ENCODE results near the gene ARPC4.

Gene ARPC4

GRCh38 chr3:9809615-9810432, 16.9 kb downstream of the ARPC4 start, which contains the start of gene TTLL3:
Gene TTLL3, plus strand, starts transcription at chr3:9810262. Its CDS starts 400 bp downstream, at chr3:9810662.
- Mint-ChIP-seq H3K4me1 (ENCODE audit: low read depth) (peaks cover 28% of the 10 kb centered on the region), H3K4me3 (peak within 1 kb of the TSS; percentile 86), H3K27ac (peak within 1 kb of the TSS; percentile 94)

GRCh38 chr3:9810433-9810770, 17.5 kb downstream of the ARPC4 start:
- Mint-ChIP-seq H3K4me1 (ENCODE audit: low read depth) (peaks cover 28% of the 10 kb centered on the region), H3K27me3 (ENCODE audit: low read depth) (no peaks in the 10 kb centered on the region), H3K36me3 (ENCODE audit: low read depth) (peaks cover 47% of the 10 kb centered on the region), H3K4me3 (peak overlapping the region; percentile 14), H3K9me3 (no peaks in the 10 kb centered on the region), H3K27ac (peak overlapping the region; percentile 33)
- DNase-seq (ENCODE audit: low spot score), result no peak

More at GRCh38 chr3:9809615-9810432, 16.9 kb downstream of the ARPC4 start, which contains the start of gene TTLL3:
- Mint-ChIP-seq H3K27me3 (ENCODE audit: low read depth) (no peaks in the 10 kb centered on the region), H3K36me3 (ENCODE audit: low read depth) (peaks cover 52% of the 10 kb centered on the region), H3K9me3 (no peaks in the 10 kb centered on the region)
- peak; percentile 10 for DNase-seq (ENCODE audit: low spot score)

- Mint-ChIP-seq H3K27me3 (ENCODE audit: low read depth) (no peaks in the 10 kb centered on the region), H3K4me1 (ENCODE audit: low read depth) (peaks cover 28% of the 10 kb centered on the region), H3K36me3 (ENCODE audit: low read depth) (peaks cover 44% of the 10 kb centered on the region), H3K27ac (peak overlapping the region; percentile 33), H3K4me3 (peak overlapping the region; percentile 14), H3K9me3 (no peaks in the 10 kb centered on the region)
- no peak for DNase-seq (ENCODE audit: low spot score)
Measured at GRCh38 chr3:9810846-9811245, 18.0 kb downstream of the ARPC4 start.

- H3K9me3 Mint-ChIP-seq, result no peaks in the 10 kb centered on the region
- peaks cover 22% of the 10 kb centered on the region for H3K4me1 Mint-ChIP-seq (ENCODE audit: low read depth)
- no peak overlapping the region for H3K4me3 Mint-ChIP-seq
- H3K27me3 Mint-ChIP-seq (ENCODE audit: low read depth), result no peaks in the 10 kb centered on the region
- H3K27ac Mint-ChIP-seq, result no peak overlapping the region
- no peak for DNase-seq (ENCODE audit: low spot score)
- peaks cover 28% of the 10 kb centered on the region for H3K36me3 Mint-ChIP-seq (ENCODE audit: low read depth)
Measured at GRCh38 chr3:9812870-9813483, 20.1 kb downstream of the ARPC4 start.

GRCh38 chr3:9815986-9816385, 23.1 kb downstream of the ARPC4 start:
- DNase-seq (ENCODE audit: low spot score), result no peak
- Mint-ChIP-seq H3K4me1 (ENCODE audit: low read depth) (peaks cover 2% of the 10 kb centered on the region), H3K9me3 (no peaks in the 10 kb centered on the region), H3K27ac (no peak overlapping the region), H3K36me3 (ENCODE audit: low read depth) (peaks cover 22% of the 10 kb centered on the region), H3K4me3 (no peak overlapping the region), H3K27me3 (ENCODE audit: low read depth) (no peaks in the 10 kb centered on the region)

- H3K4me3 Mint-ChIP-seq, result no peak overlapping the region
- H3K4me1 Mint-ChIP-seq (ENCODE audit: low read depth), result no peaks in the 10 kb centered on the region
- H3K27ac Mint-ChIP-seq, result no peak overlapping the region
- H3K36me3 Mint-ChIP-seq (ENCODE audit: low read depth), result peaks cover 13% of the 10 kb centered on the region
- H3K27me3 Mint-ChIP-seq (ENCODE audit: low read depth), result no peaks in the 10 kb centered on the region
- DNase-seq (ENCODE audit: low spot score), result no peak
- no peaks in the 10 kb centered on the region for H3K9me3 Mint-ChIP-seq
Measured at GRCh38 chr3:9817436-9817835, 24.6 kb downstream of the ARPC4 start.

- no peaks in the 10 kb centered on the region for H3K27me3 Mint-ChIP-seq (ENCODE audit: low read depth)
- no peak overlapping the region for H3K4me3 Mint-ChIP-seq
- no peaks in the 10 kb centered on the region for H3K9me3 Mint-ChIP-seq
- H3K27ac Mint-ChIP-seq, result no peak overlapping the region
- H3K36me3 Mint-ChIP-seq (ENCODE audit: low read depth), result peaks cover 7% of the 10 kb centered on the region
- H3K4me1 Mint-ChIP-seq (ENCODE audit: low read depth), result no peaks in the 10 kb centered on the region
- no peak for DNase-seq (ENCODE audit: low spot score)
Measured at GRCh38 chr3:9818666-9819335, 25.9 kb downstream of the ARPC4 start.

GRCh38 chr3:9820543-9820942, 27.7 kb downstream of the ARPC4 start:
- no peaks in the 10 kb centered on the region for H3K4me1 Mint-ChIP-seq (ENCODE audit: low read depth)
- no peak overlapping the region for H3K4me3 Mint-ChIP-seq
- H3K27ac Mint-ChIP-seq, result no peak overlapping the region
- H3K27me3 Mint-ChIP-seq (ENCODE audit: low read depth), result no peaks in the 10 kb centered on the region
- DNase-seq (ENCODE audit: low spot score), result no peak
- H3K9me3 Mint-ChIP-seq, result no peaks in the 10 kb centered on the region
- peaks cover 10% of the 10 kb centered on the region for H3K36me3 Mint-ChIP-seq (ENCODE audit: low read depth)

- no peak for DNase-seq (ENCODE audit: low spot score)
- H3K27me3 Mint-ChIP-seq (ENCODE audit: low read depth), result no peaks in the 10 kb centered on the region
- H3K27ac Mint-ChIP-seq, result no peak overlapping the region
- H3K9me3 Mint-ChIP-seq, result no peaks in the 10 kb centered on the region
- no peaks in the 10 kb centered on the region for H3K4me1 Mint-ChIP-seq (ENCODE audit: low read depth)
- peaks cover 10% of the 10 kb centered on the region for H3K36me3 Mint-ChIP-seq (ENCODE audit: low read depth)
- H3K4me3 Mint-ChIP-seq, result no peak overlapping the region
Measured at GRCh38 chr3:9820946-9821345, 28.1 kb downstream of the ARPC4 start.

GRCh38 chr3:9825451-9826040, 32.7 kb downstream of the ARPC4 start:
- no peaks in the 10 kb centered on the region for H3K27me3 Mint-ChIP-seq (ENCODE audit: low read depth)
- H3K9me3 Mint-ChIP-seq, result no peaks in the 10 kb centered on the region
- DNase-seq (ENCODE audit: low spot score), result no peak
- no peak overlapping the region for H3K4me3 Mint-ChIP-seq
- H3K36me3 Mint-ChIP-seq (ENCODE audit: low read depth), result peaks cover 15% of the 10 kb centered on the region
- H3K27ac Mint-ChIP-seq, result no peak overlapping the region
- H3K4me1 Mint-ChIP-seq (ENCODE audit: low read depth), result no peaks in the 10 kb centered on the region

- Mint-ChIP-seq H3K9me3 (no peaks in the 10 kb centered on the region), H3K36me3 (ENCODE audit: low read depth) (peaks cover 20% of the 10 kb centered on the region), H3K27me3 (ENCODE audit: low read depth) (no peaks in the 10 kb centered on the region), H3K4me3 (no peak overlapping the region), H3K27ac (no peak overlapping the region), H3K4me1 (ENCODE audit: low read depth) (peaks cover 2% of the 10 kb centered on the region)
- no peak for DNase-seq (ENCODE audit: low spot score)
Measured at GRCh38 chr3:9826815-9827573, 34.1 kb downstream of the ARPC4 start.

- H3K36me3 Mint-ChIP-seq (ENCODE audit: low read depth), result peaks cover 27% of the 10 kb centered on the region
- H3K27me3 Mint-ChIP-seq (ENCODE audit: low read depth), result no peaks in the 10 kb centered on the region
- no peaks in the 10 kb centered on the region for H3K9me3 Mint-ChIP-seq
- no peak overlapping the region for H3K4me3 Mint-ChIP-seq
- H3K4me1 Mint-ChIP-seq (ENCODE audit: low read depth), result peaks cover 2% of the 10 kb centered on the region
- DNase-seq (ENCODE audit: low spot score), result no peak
- H3K27ac Mint-ChIP-seq, result no peak overlapping the region
Measured at GRCh38 chr3:9828801-9829755, 36.2 kb downstream of the ARPC4 start.

Data from T-helper 2 cell treated with Interferon-gamma antibody and Interleukin-4, amounts not matched to agents 5 μg/mL and 100 μg/mL, for 36 hours (primary cell).